GM21423 (cell line): ENCODE measurements around the gene CRIP1.

Source experiments
- ATAC-seq: cut with Tn5 transposase; IDR thresholded peaks from one replicate; pipeline ENCODE4 v1.9.1; 2021; ENCODE audit warnings: mild to moderate bottlenecking, moderate library complexity; ENCODE audit not compliant: unreplicated experiment

The CRIP1 gene

GRCh38 chr14:105531088-105531893 lies 44.6 kb downstream of the CRIP1 start:
- ATAC-seq: no peak

DNA sequence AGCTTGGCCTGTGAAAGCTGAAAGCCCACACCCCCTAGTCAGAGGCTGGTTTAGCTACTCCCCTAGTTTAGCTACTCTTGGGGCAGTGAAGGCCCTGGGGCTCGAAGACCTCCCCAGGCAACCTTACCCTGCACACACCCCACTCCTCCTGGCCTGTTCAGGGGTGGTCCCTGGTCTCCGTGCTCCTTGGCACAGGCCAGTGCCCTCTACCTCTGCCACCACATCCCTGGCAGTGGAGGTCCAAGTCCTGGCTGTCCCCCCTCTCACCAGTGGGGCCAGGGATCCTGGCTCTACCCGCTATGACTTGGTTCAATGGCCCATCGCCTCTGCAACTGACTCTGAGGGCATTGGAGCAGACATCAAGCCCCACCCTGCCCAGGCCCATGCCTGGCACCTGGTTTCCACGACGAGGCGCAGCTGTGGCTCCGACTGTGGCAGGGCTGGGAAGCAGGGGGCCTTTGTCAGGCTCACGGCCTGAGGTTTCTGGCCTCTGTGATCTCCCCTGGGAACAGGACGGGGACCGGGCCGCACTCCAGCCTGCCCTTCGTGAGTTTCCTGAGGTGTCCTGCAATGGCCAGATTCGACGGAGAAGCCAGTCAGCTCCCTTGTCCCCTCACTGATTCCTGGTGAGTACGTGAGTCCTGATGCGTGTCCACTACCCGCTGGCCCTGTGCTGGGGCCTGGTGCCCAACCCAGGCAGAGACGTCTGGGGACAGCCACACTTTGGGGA lies 45.4 kb downstream of the CRIP1 start:
- ATAC-seq: no peak

- ATAC-seq: no peak
These were observed 46.1 kb downstream of the CRIP1 start for GRCh38 chr14:105532735-105533141.

GRCh38 chr14:105533391-105533790 lies 46.7 kb downstream of the CRIP1 start:
- no peak for ATAC-seq

GRCh38 chr14:105533811-105534498 lies 47.3 kb downstream of the CRIP1 start:
- ATAC-seq: no peak

DNA sequence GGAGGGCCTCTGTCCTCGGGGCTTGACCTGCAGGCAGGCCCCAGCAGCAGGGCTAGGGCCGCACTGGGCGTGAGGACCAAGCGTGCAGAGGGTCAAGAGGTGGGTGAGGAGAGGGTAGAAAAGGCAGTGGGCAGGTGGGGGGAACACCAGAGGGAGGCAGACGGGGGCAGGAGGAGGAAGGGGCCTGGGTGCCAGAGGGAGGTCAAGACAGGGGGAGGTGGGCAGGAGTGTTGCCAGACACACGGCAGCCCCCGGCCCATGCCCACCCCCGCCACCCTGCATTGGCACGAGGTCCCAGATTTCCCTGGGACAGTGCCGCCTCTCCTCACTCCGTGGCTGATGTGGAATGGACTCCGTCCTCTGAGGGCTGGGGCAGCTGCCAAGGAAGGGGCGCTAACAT lies 47.9 kb downstream of the CRIP1 start:
- ATAC-seq: no peak

- no peak for ATAC-seq
These were observed 49.4 kb downstream of the CRIP1 start for GRCh38 chr14:105536051-105536450.

GRCh38 chr14:105536691-105537579 lies 50.2 kb downstream of the CRIP1 start:
- no peak for ATAC-seq

GRCh38 chr14:105537580-105538474 lies 51.1 kb downstream of the CRIP1 start:
- no peak for ATAC-seq
